HUDEP-2 (cell line): ENCODE data around the gene FCRLB.
"Not testable (repeated sequence)": the region's sequence is repeated elsewhere in the genome, so short reads cannot be mapped to it uniquely, and the experiment has no call there.

Experiments
- DNase-seq, 76 experiments: peaks; one replicate each; lab custom pipeline; 2025; ENCODE audit not compliant: unreplicated experiment in 76 of 76; lab: John Stamatoyannopoulos, UW

The FCRLB gene

DNA sequence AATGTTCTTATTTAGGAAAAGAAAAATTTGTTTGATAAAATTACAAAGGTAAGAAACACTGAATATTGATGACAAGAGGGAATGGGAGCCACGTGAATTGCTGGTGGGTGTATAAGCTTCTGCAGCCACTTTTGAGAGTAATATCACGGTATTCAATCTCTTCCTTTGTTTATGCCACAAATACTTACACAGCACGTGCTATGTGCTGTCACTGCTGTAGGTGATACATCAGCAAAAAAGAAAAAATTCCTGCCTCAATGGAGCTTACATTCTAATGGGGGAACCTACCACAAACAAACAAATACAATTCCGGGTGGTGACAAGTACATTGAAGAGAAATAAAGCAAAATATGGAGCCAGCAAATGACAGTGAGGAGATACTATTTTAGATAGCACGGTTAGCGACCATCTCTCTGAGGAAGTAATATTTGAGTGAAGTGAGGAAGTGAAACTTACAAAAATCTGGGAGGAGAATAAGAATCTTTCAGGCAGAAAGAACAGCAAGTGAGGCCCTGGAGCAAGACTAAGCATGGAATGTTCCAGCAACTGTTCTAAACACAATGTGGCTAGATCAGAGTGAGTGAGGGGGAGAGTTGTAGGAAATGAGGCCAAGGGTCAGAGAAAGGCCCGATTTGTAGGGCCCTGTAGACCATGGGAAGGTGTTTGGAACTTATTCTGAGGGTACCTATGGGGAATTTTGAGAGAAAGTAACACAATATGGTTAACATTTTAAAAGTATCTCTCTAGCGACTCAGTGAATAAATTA is 2.6 kb upstream of the FCRLB start:
- DNase-seq, result no peak

DNA sequence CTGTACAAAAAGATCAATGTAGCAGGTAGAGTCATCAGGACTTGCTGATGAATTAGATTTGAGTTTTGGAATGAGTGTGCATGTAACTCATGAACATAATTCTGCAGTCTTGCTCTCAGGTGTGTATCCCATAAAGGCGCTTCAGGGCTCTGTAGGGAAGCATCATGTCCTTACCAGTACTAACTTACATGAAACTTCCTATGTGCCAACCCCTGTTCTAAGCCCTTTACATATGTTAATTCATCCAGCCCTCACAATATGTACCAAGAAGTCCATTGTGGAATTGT is 2.1 kb upstream of the FCRLB start:
- no peak for DNase-seq

DNA sequence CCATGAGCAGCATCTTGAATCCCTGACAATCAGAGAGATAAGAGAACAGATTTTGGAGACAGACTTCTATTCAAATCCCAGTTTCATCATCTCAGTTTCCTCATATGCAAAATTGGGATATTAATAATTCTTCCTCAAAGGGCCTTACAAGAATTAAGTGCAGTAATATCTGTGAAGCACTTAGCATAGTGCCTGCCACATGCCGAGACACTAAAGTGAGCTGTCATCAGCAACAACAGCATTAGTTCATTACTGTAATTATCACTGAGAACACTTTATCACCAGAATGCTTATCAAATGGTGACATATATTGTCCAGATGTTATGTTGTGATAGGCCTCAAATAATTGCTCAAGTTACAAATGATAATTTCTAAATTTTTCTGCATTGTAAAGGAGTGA is 922 bp upstream of the FCRLB start:
- peak in 1 of 76 experiments; percentile 29 for DNase-seq

DNA sequence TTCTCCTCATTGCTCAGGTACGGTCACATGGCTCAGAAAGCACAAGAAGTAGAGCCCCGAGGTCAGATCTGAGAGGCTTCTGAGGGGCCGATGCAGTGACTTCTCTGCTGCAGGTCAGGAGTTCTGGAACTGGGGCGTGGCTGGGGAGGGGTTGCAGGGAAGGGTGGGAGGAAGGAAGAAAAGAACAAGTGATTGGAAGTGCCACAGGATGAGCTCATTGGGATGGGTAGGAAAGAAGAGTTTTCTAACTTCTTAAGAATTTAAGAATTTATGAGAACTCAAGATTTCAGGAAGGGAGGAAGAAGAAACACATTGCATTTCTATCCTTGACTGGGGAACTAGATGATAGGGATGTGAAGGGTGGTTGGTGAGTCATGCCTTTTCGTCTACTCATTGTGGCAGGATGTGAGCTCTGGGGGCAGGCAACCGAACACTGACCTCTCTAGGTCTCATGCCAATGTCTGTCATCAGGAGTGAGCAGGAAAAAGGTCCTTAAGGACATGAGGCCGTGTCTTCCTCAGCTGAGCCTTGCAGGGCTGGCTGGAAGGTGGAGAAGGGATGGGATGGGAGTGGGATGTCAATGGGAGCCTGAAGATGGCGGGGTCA is 497 bp downstream of the FCRLB start:
- peak in 44 of 76 experiments; percentile 6 to 63 (median 28) for DNase-seq

DNA sequence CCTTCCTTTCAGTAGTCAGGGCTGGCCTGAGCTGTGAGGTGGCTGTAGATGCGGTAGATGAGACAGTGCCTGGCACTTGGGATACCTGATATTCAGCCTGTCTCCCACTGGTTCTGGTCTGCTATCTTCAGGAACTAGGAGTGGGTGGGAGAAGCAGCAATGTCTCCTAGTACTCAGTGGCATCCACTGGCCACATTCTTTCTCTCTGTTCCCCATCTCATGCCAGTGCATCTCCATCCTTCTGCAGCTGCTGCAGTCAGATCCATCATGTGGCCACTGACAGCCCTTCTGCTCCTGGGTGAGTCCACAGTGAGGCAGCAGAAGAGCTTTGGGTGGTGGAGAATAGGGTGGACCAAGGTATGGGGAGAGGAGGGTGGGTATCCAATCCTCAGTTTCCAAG is 1.1 kb downstream of the FCRLB start:
- DNase-seq, result no peak

DNA sequence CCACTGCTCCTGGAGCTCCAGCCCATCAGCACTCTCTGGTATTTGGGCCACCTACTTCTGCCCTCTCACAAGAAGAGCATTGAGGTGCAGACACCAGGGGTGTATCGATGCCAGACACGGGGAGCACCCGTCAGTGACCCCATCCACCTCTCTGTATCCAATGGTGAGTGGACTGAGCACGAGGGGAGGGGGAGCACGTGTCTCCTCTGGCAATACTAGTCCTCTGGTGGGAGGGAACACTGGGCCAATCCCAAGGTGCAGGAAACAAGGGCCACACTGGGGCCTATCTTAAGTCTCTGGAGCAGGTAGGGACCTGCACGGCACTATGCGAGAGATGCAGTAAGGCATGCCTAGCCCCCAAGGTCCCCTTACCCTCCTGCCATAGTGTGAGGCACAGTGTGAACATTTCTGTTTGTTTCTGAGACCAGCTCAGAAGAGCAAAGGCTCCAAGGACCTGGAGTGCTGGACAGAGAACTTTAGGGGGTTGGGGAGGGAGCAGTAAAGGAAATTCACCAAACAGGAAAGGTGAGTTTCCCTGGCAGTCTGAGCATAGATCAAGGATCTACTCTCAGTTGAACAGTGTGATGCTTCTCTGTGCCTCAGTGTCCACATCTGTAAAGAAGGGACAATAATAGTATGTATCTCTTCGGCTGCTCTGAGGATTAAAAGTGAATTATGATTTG is 2.3 kb downstream of the FCRLB start:
- DNase-seq, result no peak

DNA sequence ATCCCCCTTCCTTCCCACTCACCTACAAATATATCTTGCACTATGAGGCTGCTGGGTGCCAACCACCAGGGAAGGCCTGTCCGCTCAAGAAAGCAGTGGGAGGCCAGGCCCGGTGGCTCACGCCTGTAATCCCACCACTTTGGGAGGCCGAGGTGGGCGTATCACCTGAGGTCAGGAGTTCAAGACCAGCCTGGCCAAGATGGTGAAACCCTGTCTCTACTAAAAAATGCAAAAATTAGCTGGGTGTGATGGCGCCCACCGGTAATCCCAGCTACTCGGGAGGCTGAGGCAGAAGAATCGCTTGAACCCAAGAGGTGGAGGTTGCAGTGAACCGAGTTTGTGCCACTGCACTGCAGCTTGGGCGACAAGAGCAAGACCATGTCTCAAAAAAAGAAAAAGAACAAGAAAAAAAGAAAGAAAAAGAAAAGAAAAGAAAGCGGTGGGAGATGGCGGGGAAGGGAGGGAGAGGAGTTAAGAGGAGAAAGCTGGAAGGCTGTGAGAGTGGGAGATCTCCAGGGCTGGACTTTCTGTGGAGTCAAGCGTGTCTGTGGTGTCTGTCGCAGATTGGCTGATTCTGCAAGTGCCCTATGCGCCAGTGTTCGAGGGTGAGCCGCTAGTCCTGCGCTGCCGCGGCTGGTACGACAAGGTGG is 4.0 kb downstream of the FCRLB start:
- not testable (repeated sequence) for DNase-seq

DNA sequence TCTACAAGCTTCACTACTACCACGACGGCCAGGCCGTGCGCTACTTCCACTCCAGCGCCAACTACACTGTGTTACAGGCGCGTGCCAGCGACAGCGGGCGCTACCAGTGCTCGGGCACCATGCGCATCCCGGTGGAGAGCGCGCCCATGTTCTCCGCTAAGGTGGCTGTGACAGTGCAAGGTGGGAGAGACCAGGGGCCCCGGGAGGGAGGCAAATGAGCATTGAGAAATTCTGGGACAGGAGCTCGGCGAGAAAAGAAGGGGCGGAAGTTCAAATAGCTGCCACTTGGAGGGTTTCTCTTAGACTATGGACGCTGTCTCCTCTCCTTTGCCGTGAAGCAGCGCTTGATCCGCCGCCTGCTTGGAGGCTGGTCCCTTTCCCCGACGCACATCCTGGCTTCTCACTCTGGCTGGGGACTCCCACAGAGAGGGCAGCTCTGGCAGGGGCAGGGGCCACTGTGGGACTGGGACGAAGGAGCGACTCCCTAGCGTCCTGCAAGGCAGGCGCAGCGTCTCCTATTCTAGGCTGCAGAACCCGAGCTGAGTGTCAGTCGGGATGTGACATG is 4.6 kb downstream of the FCRLB start:
- peak in 43 of 76 experiments; percentile 14 to 84 (median 46) for DNase-seq

DNA sequence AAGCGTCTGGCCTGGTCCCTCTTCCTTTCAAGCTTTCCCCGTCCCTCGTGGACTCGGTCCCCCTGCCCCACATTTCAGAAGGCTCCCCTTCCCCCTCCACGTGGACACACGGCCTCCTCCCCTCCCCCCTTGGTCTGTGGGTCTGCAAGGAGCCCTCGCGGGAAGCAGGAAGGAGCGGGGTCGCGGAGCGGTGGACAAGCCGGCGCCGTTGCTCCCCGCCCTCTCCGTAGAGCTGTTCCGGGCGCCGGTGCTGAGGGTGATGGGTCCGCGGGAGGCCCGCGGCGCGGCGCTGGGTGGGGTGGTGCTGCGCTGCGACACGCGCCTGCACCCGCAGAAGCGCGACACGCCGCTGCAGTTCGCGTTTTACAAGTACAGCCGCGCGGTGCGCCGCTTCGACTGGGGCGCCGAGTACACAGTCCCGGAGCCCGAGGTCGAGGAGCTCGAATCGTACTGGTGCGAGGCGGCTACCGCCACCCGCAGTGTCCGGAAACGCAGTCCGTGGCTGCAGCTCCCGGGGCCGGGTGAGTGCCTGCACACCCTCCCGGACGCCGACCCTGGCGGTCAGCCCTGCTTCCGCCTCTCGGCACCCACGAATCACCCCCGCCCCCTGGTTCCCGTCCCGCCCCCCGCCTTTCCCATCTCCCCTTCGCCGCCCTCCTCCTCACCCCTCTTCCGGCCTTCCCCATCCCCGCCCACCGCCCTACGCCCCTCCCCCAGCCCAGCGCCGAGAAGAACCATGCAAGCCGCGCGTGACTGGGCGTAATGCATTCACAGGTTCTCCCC is 5.3 kb downstream of the FCRLB start:
- peak in 72 of 76 experiments; percentile 38 to 93 (median 83) for DNase-seq

DNA sequence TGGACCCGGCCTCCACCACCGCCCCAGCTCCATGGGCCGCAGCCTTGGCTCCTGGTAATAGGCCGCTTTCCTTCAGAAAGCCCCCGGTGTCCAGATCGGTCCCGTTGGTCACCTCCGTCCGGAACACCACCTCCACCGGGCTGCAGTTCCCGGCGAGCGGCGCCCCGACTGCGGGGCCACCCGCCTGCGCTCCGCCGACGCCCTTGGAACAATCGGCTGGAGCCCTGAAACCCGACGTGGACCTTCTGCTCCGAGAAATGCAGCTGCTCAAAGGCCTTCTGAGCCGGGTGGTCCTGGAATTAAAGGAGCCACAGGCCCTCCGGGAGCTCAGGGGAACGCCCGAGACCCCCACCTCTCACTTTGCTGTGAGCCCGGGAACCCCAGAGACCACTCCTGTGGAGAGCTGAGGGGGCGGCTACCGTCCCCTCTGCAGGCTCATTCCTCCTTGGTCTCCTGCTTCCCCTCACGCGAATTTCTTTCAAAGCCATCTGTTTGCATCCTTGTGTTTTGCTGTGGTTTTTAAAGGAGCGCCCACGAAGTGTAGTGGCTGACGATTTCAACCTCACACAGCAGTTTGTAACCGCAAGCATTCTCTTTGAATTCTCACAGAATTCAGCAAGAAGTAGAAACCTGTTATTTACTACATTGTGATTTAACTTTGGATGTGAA is 6.0 kb downstream of the FCRLB start:
- DNase-seq, result peak in 2 of 76 experiments; percentile 14 to 25

DNA sequence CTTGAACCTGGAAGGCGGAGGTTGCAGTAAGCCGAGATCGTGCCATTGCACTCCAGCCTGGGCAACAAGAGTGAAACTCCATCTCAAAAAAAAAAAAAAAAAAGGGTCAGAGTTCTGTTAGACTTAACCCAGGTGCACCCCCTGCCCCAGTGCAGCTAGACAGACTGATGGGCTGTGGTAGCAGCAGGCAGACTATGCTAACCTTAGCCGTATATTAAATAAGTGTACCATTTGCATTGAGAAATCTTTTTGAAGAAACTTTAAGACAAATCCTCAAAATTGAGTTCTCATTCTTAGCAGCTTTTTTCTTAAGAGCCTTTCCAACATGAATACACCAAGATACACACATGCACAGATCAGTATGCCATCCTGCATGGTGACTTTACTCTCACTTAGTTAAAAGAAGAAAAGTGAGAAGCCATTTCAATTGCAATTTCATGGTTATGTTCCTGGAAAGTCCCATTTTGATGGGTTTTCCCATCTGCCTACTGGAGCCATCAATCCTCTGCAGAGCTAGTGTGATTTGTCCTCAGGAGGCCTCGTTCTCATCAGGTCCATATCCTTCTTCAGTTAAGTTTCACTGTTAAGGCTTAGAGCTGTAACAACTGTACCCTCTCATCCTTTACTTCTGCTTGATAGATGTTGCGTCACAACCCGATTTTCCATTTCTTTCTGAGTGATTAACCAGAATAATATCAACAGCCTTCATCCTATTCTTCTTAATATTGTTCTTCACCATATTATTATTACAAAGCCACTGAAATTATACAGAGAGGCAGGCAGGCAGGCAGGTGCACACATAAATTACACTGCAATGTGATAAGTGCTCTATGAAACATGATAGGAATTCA is 7.3 kb downstream of the FCRLB start:
- no peak for DNase-seq

DNA sequence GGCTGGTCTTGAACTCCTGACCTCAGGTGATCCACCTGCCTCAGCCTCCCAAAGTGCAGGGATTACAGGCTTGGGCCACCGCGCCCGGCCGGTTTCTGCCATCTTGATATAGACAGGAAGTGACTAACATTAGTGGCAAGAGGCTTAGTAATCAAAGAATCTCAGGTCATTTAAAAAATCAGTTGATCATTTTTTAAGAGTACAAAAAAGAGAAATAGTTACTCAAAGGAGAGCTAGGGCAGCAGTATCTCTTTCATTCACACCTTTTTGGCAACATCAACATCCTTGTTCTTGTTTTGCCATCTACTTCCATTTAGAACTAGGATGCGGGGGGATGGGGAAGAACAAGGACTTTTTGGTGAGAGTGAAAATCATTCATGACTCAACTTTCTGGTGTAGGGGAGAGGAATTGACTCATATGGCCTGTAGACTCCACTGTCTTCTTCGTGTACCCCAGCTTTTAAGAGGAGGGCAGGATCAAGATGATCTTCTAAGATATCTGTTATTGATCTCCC is 8.8 kb downstream of the FCRLB start:
- DNase-seq, result no peak

DNA sequence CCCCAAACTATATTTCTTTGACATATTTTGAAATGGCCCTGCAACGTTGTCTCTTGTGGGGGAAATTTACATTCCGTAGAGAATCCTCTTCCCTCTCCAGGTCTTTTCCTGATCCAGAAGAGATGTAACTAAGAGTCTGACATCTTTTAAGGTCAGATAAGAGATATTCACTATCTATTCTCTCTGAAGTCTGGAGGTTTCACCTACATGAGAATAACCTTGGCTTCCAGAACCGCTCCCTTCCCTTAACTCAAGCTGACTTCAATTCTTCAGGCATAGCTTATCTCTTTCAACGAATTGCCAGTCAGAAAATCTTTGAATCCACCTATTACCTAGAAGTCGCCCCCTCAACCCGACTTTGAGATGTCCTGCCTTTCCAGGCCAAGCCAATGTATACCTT is 9.9 kb downstream of the FCRLB start:
- DNase-seq, result no peak

DNA sequence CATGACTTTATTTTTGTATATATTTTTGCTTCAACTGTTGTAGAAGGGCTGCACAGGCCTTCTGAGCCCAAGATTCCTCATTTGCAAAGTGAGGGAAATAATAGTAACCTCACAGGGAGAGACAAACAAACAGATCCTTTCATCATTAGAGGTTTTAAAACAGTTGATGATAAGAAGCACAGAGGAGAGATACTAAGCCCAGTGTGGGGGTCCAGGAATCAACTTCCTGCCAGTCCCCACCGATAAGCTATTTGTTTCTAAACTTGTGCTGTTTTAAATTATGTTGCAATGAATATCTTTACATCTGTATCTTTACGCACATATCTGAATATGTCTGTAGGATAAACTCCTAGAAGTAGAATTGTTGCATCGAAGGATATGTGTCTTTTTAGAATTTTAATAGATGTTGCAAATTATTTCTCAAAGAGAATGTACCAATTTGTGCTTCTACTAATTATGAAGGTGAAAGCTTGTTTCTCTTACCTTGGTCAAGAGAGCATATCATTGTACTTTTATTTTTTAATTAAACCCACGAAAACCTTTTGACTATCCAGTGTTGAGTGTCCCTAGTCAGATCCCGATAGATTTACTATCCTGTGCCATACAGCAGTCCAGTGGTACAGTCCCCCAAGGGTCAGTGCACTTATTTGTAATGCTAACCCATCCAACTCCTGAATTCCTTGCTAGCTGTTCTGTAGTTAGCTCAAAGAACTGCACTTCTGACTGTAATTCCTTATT is 10.8 kb downstream of the FCRLB start:
- DNase-seq, result no peak

DNA sequence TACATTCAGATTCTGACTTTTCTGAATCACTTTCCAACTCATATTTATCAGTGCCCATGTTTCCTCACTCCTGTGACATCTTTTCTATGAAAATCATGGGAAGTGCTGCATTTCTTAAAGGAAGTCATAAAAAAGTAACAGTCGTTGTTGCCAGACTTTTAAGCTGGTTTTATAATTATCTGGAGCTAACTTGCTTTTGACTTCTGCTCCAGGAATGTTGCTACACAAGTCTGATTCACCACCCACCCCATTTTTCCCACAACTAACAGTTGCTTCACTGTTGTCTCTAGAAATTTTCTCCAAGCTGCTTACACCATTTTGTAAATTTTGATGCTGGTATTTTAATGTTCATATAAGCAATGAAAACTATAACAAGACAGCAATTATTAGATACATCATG is 12.2 kb downstream of the FCRLB start:
- no peak for DNase-seq

DNA sequence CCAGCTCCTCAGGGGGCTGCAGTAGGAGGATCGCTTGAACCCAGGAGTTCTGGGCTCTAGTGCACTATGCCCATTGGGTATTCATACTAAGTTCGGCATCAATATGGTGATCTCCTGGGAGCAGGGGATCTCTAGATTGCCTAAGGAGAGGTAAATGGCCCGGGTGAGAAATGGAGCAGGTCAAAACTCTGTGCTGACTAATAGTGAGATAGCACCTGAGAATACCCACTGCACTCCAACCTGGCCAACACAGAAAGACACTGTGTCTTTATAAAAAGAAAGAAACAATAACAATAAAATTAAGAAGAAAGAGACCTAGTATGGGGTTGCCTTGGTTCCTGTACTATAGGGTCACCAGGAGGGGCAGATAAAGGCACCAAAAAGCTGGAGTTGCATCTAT is 14.5 kb downstream of the FCRLB start:
- no peak for DNase-seq

DNA sequence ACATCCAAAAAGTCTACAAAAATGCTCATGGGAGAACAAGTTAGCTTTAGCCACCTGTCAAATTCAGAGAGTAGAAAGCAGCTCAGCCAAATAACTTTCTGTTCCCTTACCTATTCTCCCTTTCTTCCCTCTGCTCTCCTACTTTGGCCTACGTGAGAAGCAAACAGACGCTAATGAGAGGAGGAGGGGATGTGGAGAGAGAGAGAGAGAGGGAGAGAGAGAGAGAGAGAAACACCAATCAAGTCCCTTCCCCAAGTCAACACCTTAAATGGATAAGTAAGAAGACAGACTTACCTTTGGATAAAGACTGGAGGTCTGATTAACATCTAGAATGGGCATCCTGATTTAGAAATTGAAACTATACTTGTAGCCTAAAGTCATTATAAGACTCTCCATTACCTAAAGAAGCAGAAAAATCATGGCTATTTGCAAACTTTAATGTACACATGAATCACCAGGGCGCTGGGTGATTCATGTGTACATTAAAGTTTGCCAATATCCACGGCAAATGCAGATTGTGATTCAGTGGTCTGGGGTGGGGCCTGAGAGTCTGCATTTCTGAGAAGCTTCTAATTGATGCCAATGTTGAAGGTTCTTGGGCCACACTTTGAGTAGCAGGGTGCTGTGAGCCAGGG is 15.1 kb downstream of the FCRLB start:
- DNase-seq, result no peak

DNA sequence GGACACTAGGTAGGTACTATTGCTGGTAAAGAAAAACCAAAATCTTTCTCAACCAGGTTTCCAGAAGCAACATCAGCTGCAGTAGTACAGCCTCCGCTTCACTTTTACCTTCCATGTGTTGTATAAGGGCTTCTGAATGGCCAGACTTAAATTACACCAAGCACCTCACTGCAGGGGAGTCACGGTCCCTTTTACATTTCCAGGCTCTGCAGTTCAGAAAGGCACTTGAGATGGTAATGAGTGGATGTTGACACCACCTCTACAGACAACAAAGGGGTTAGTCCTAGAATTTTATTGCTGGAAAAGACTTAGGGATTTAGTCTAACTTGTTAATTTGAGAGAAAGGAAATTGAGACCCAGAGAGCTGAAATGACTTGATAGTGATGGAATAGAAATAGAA is 16.3 kb downstream of the FCRLB start:
- DNase-seq, result no peak
